HepG2 (cell line): ENCODE data around the gene IL6ST. TPM values are rescaled to one million over a fixed set of nuclear protein-coding genes. Genes with fewer than 3 reads are reported as not detected.

Experiments used
- ATAC-seq: fragments of 200-7000 bp; cut with Tn5 transposase; 3 replicates; pipeline ENCODE4 v1.9.1; 2020; ENCODE audit warnings: mild to moderate bottlenecking, moderate library complexity
- BruUV-seq: library from RNA; stranded (reverse); fragments of 400-500 nt; replicated peaks from 2 replicates; lab custom pipeline; 2021; lab: Mats Ljungman, UMichigan
- CTCF ChIA-PET: fragments of 300-600 bp; formaldehyde crosslinking; extraction: SDS; loops from one replicate; lab custom pipeline; 2021; ENCODE audit warnings: low total read pairs, inconsistent platforms, low intra/inter-chr PET ratio; lab: Yijun Ruan, JAX
- POLR2A ChIA-PET: fragments of 350-600 bp; sonication (Branson Sonifier 250); formaldehyde crosslinking; loops from one replicate; lab custom pipeline; 2020; ENCODE audit warnings: antibody characterized with exemption, inconsistent platforms; lab: Yijun Ruan, JAX
- DNase-seq: peaks from one replicate; pipeline ENCODE4 v3.0.0-alpha.2; 2015; ENCODE audit warnings: low spot score
- FAIRE-seq: peaks from 3 replicates; lab custom pipeline; 2011; peaks lifted over from hg19 to GRCh38; lab: Jason Lieb, UNC
- H2AFZ ChIP-seq: one replicate; pipeline ENCODE4 v1.6.1; 2011; ENCODE audit warnings: low read length, inconsistent platforms
- H3K27ac ChIP-seq: fragments of 300-600 bp; 3 replicates; pipeline ENCODE4 v1.8.0; 2011; ENCODE audit warnings: mixed run types, mild to moderate bottlenecking, mixed read lengths, low read length, inconsistent platforms; ENCODE audit not compliant: insufficient read depth; ENCODE audit errors: extremely low read length
- H3K27me3 ChIP-seq, 2 experiments: fragments of 200-600 bp in 1 of 2; 2 replicates in 1 of 2; 3 replicates in 1 of 2; pipeline versions ENCODE4 v1.6.0 to v1.8.0; 2011; ENCODE audit warnings: low read length in 2 of 2, mild to moderate bottlenecking in 2 of 2, moderate library complexity in 2 of 2, inconsistent platforms in 1 of 2; ENCODE audit not compliant: insufficient read depth in 2 of 2, control insufficient read depth in 1 of 2
- H3K36me3 ChIP-seq, 2 experiments: fragments of 200-600 bp in 1 of 2; replicated peaks in 1 of 2; 2 replicates in 1 of 2; 3 replicates in 1 of 2; pipeline versions ENCODE4 v1.5.1 to v1.8.0; 2011; ENCODE audit warnings: low read length in 2 of 2, inconsistent platforms in 1 of 2; ENCODE audit not compliant: insufficient read depth in 2 of 2, control insufficient read depth in 1 of 2
- H3K4me1 ChIP-seq: 2 replicates; pipeline ENCODE4 v1.5.1; 2012; ENCODE audit warnings: low read length, inconsistent platforms; ENCODE audit not compliant: insufficient read depth
- H3K4me2 ChIP-seq: 2 replicates; pipeline ENCODE4 v1.6.0; 2011; ENCODE audit warnings: low read depth, low read length, inconsistent platforms
- H3K4me3 ChIP-seq, 3 experiments: fragments of 200-600 bp in 1 of 3; sonication (generic), shearing (Covaris generic) in 1 of 3; replicated peaks in 1 of 3; 2 replicates each; pipeline ENCODE4 v1.5.1; 2011 to 2016; ENCODE audit warnings: low read length in 3 of 3, inconsistent platforms in 2 of 3, low read depth in 2 of 3, mild to moderate bottlenecking in 2 of 3, control low read depth in 1 of 3, mixed read lengths in 1 of 3; ENCODE audit not compliant: insufficient read depth in 1 of 3
- H3K79me2 ChIP-seq: one replicate; pipeline ENCODE4 v1.6.1; 2011; ENCODE audit warnings: low read length, inconsistent platforms; ENCODE audit not compliant: insufficient read depth
- H3K9ac ChIP-seq: 2 replicates; pipeline ENCODE4 v1.6.0; 2011; ENCODE audit warnings: mild to moderate bottlenecking, low read depth, low read length, inconsistent platforms; ENCODE audit not compliant: insufficient read depth
- H3K9me3 ChIP-seq: 2 replicates; pipeline ENCODE4 v1.5.1; 2012; ENCODE audit warnings: mild to moderate bottlenecking, low read length
- H4K20me1 ChIP-seq: 2 replicates; pipeline ENCODE4 v1.6.0; 2011; ENCODE audit warnings: inconsistent platforms, mild to moderate bottlenecking, low read length, moderate library complexity; ENCODE audit not compliant: insufficient read depth
- MAZ ChIP-seq, 2 experiments: sonication (generic) in 1 of 2; formaldehyde crosslinking in 1 of 2; IDR thresholded peaks; 2 replicates each; pipeline versions ENCODE4 v1.5.0 to v1.6.1; 2012 to 2020; ENCODE audit warnings: low read depth in 2 of 2, mild to moderate bottlenecking in 2 of 2, borderline replicate concordance in 1 of 2, improper control_type of control experiment in 1 of 2, low read length in 1 of 2, missing genetic modification reagents in 1 of 2, moderate library complexity in 1 of 2
- MIER3 ChIP-seq: IDR thresholded peaks from 2 replicates; pipeline ENCODE4 v1.6.1; 2016; ENCODE audit warnings: missing compliant biosample characterization, borderline replicate concordance
- NR0B2 ChIP-seq: sonication (generic); formaldehyde crosslinking; IDR thresholded peaks from 2 replicates; pipeline ENCODE4 v1.4.0; 2020; ENCODE audit warnings: mild to moderate bottlenecking, missing genetic modification reagents
- PATZ1 ChIP-seq: sonication (generic); formaldehyde crosslinking; IDR thresholded peaks from 2 replicates; pipeline ENCODE4 v1.4.0; 2020; ENCODE audit warnings: missing genetic modification reagents
- THAP9 ChIP-seq: sonication (generic); formaldehyde crosslinking; IDR thresholded peaks from 2 replicates; pipeline ENCODE4; 2020; ENCODE audit warnings: missing genetic modification reagents, mild to moderate bottlenecking, borderline replicate concordance
- TRIM24 ChIP-seq: sonication (generic); formaldehyde crosslinking; IDR thresholded peaks from 2 replicates; pipeline ENCODE4 v1.8.0; 2022; ENCODE audit warnings: mild to moderate bottlenecking, missing genetic modification reagents
- ZBED4 ChIP-seq: sonication (generic); formaldehyde crosslinking; IDR thresholded peaks from 2 replicates; pipeline ENCODE4 v1.4.0; 2020; ENCODE audit warnings: missing genetic modification reagents, borderline replicate concordance
- ZGPAT ChIP-seq: IDR thresholded peaks from 2 replicates; pipeline ENCODE4 v1.6.1; 2016; ENCODE audit warnings: mild to moderate bottlenecking
- ZNF207 ChIP-seq: fragments of 450-650 bp; IDR thresholded peaks from 2 replicates; pipeline ENCODE4 v1.6.1; 2016; ENCODE audit warnings: antibody characterized with exemption, borderline replicate concordance
- WGBS: methylation state at CpG from one replicate; pipeline ENCODE4 v1.1.6; 2017; ENCODE audit warnings: low lambda C conversion rate; 5-methylcytosine and 5-hydroxymethylcytosine counted together
- in situ Hi-C: cut with HindIII; loops from 2 replicates; pipeline ENCODE4 v1.10.0; 2017; ENCODE audit warnings: low pct_unique_long_range_greater_than_20kb; ENCODE audit not compliant: extremely low pct_ligation_motif_present
- intact Hi-C: fragments of 100-400 bp; cut with micrococcal nuclease; formaldehyde crosslinking; loops from one replicate; pipeline ENCODE4 v1.10.0; 2022; ENCODE audit not compliant: unreplicated experiment
- polyA plus RNA-seq, 8 experiments: library from polyadenylated mRNA; depleted of rRNA in 3 of 8; stranded (reverse) in 7 of 8; unstranded in 1 of 8; fragments of >200 nt; fragmentation: Illumina TruSeq in 4 of 8; extraction: Trizol in 4 of 8; gene quantifications; 2 replicates each; pipeline versions ENCODE4 v1.2.1 to v1.2.3, GENCODE V29; 2011 to 2016; ENCODE audit warnings: low read depth in 4 of 8, missing spikeins in 1 of 8, mixed read lengths in 1 of 8; ENCODE audit not compliant: insufficient read depth in 1 of 8
- total RNA-seq, 5 experiments: library from RNA; depleted of rRNA; stranded (reverse); fragments of >200 nt; fragmentation: Illumina TruSeq; extraction: Trizol; gene quantifications; 2 replicates each; pipeline ENCODE4 v1.2.3, GENCODE V29; 2016; ENCODE audit warnings: low read depth in 1 of 5

Gene IL6ST
- total and polyA plus RNA-seq, 2 of the 13 experiments (the other 11 are each of a cell fraction or from before 2014, with no cell fraction given) = 66.6 to 166 TPM

DNA sequence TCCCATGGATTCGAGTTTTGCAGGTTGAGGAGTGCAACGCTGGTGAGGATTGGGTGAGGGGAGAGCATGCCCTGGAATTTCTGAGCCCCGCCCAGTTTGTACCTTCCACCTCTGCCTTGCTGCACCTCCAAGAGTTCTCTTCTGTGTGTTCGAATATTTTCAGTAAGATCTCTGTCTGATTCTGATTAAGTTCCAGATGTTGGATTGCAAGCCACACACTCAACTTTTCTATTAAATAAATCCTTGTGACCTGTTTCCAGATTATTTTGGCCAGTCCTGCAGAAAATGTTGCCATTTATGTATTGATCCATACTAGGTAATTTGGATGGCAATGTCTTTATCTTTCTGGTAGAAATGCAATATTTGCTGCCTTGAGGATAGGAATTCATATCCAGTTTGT is 89.5 kb downstream of the IL6ST start:
- no peaks in the 10 kb centered on the region for H3K9me3 ChIP-seq
- H3K4me2 ChIP-seq = no peak overlapping the region
- in situ Hi-C loops (no loop called here), intact Hi-C loops (no loop called here)
- 0 out of 5 replicates have a peak, but pooled peaks cover 0 to 3% of the 10 kb centered on the region in 2 experiments for H3K27me3 ChIP-seq
- H3K4me3 ChIP-seq = no peak overlapping the region
- BruUV-seq = no TSS peak
- H3K9ac ChIP-seq = no peak overlapping the region
- H3K4me1 ChIP-seq = peaks cover 6% of the 10 kb centered on the region
- DNase-seq (no peak), FAIRE-seq (no peak), ATAC-seq (no peak)
- no peak overlapping the region for H3K27ac ChIP-seq
- no peaks in the 10 kb centered on the region for H4K20me1 ChIP-seq
- ChIA-PET CTCF (no interaction called here), POLR2A (no interaction called here)
- H3K79me2 ChIP-seq = no peaks in the 10 kb centered on the region
- no peak overlapping the region for H2AFZ ChIP-seq
- 45% methylated on average over 4 of the region's 4 CpGs for WGBS
- no peaks in the 10 kb centered on the region for H3K36me3 ChIP-seq
- TF ChIP-seq MIER3 (CRISPR knock-in tag) (no peak), ZNF207 (no peak), ZBED4 (no peak), TRIM24 (CRISPR knock-in tag) (no peak), NR0B2 (CRISPR knock-in tag) (no peak), PATZ1 (CRISPR knock-in tag) (no peak), MAZ (IDR thresholded peaks at IDR 0.05; ENCODE audit: borderline replicate concordance, low read depth, low read length) (no peak), MAZ (CRISPR knock-in tag; IDR thresholded peaks at IDR 0.05; ENCODE audit: low read depth) (no peak), THAP9 (CRISPR knock-in tag) (no peak), ZGPAT (CRISPR knock-in tag) (no peak)
